GM23338 (cell line): ENCODE measurements around the gene CLASP2.

Source experiments
- CREB1 ChIP-seq: fragments of 250-450 bp; sonication (Bioruptor Pico); IDR thresholded peaks from 2 replicates; pipeline ENCODE4 v1.5.0; 2020; ENCODE audit warnings: low read depth, mild to moderate bottlenecking, moderate library complexity
- POLR2AphosphoS5 ChIP-seq: IDR thresholded peaks from 2 replicates; pipeline ENCODE4 v1.6.1; 2016; ENCODE audit warnings: antibody characterized with exemption, low read depth
- REST ChIP-seq: IDR thresholded peaks from one replicate; pipeline ENCODE4 v1.6.1; 2018; ENCODE audit warnings: antibody characterized with exemption; ENCODE audit not compliant: unreplicated experiment
- STAT1 ChIP-seq: IDR thresholded peaks from one replicate; pipeline ENCODE4 v1.6.1; 2016; ENCODE audit warnings: antibody characterized with exemption; ENCODE audit not compliant: unreplicated experiment
- TF ChIP-seq, protein P1 (sequence below), 2 experiments: fragments of 200-600 bp in 1 of 2; sonication (generic) in 1 of 2; conservative IDR thresholded peaks; 2 replicates each; pipeline versions ENCODE4 v1.5.1 to v1.6.1; 2016 to 2017; ENCODE audit warnings: antibody characterized with exemption in 2 of 2, low read depth in 2 of 2, mild to moderate bottlenecking in 2 of 2, moderate library complexity in 1 of 2

- TF ChIP-seq, protein P1, sequence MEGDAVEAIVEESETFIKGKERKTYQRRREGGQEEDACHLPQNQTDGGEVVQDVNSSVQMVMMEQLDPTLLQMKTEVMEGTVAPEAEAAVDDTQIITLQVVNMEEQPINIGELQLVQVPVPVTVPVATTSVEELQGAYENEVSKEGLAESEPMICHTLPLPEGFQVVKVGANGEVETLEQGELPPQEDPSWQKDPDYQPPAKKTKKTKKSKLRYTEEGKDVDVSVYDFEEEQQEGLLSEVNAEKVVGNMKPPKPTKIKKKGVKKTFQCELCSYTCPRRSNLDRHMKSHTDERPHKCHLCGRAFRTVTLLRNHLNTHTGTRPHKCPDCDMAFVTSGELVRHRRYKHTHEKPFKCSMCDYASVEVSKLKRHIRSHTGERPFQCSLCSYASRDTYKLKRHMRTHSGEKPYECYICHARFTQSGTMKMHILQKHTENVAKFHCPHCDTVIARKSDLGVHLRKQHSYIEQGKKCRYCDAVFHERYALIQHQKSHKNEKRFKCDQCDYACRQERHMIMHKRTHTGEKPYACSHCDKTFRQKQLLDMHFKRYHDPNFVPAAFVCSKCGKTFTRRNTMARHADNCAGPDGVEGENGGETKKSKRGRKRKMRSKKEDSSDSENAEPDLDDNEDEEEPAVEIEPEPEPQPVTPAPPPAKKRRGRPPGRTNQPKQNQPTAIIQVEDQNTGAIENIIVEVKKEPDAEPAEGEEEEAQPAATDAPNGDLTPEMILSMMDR (conservative IDR thresholded peaks at IDR 0.05; ENCODE audit: low read depth in 2 of 2), result no peak
- TF ChIP-seq CREB1 (CRISPR knock-in tag), result no peak
- no peak for TF ChIP-seq REST
- TF ChIP-seq POLR2AphosphoS5, result no peak
- TF ChIP-seq STAT1, result no peak
Observed at GRCh38 chr3:33668618-33669017, 49.4 kb downstream of the CLASP2 start.
